H1 (cell line): Measurements from ENCODE around the gene PRDM5. TPM values are rescaled to one million over a fixed set of nuclear protein-coding genes. Genes with fewer than 3 reads are reported as not detected.
A peak's percentile ranks its signal among the peaks of the same experiment; 100 is the strongest.

Experiments used
- CTCF ChIA-PET: fragments of 300-600 bp; sonication (Branson Sonifier 250); formaldehyde crosslinking; loops from one replicate; lab custom pipeline; 2021; ENCODE audit not compliant: partially characterized antibody; lab: Charles Lee
- POLR2A ChIA-PET: fragments of 300-600 bp; sonication (Branson Sonifier 250); formaldehyde crosslinking; loops from one replicate; lab custom pipeline; 2021; ENCODE audit warnings: inconsistent platforms; ENCODE audit not compliant: partially characterized antibody; lab: Charles Lee
- DNase-seq, 2 experiments: peaks; one replicate each; pipeline versions ENCODE4 v3.0.0 to v3.0.0-alpha.2; 2010 to 2022; ENCODE audit warnings: low spot score in 2 of 2, low read depth in 1 of 2, mixed read lengths in 1 of 2
- FAIRE-seq: peaks from 2 replicates; lab custom pipeline; 2011; peaks lifted over from hg19 to GRCh38; lab: Jason Lieb, UNC
- H2AFZ ChIP-seq: 2 replicates; pipeline ENCODE4 v1.8.1; 2012; ENCODE audit warnings: low read length, inconsistent platforms
- H2AK5ac ChIP-seq: 2 replicates; pipeline ENCODE4 v1.6.1; 2013; ENCODE audit warnings: low read depth, low read length
- H2BK120ac ChIP-seq: replicated peaks from 2 replicates; pipeline ENCODE3; 2013; ENCODE audit warnings: low read depth, low read length, inconsistent platforms
- H2BK12ac ChIP-seq: 2 replicates; pipeline ENCODE4 v1.6.1; 2013; ENCODE audit warnings: low read depth, low read length
- H2BK15ac ChIP-seq: 2 replicates; pipeline ENCODE4 v1.6.1; 2013; ENCODE audit warnings: low read length
- H2BK20ac ChIP-seq: 2 replicates; pipeline ENCODE4 v1.6.1; 2013; ENCODE audit warnings: low read length
- H2BK5ac ChIP-seq: 2 replicates; pipeline ENCODE4 v1.6.1; 2013; ENCODE audit warnings: low read depth, low read length
- H3K14ac ChIP-seq: 2 replicates; pipeline ENCODE4 v1.6.1; 2013; ENCODE audit warnings: inconsistent platforms; ENCODE audit not compliant: insufficient read length
- H3K18ac ChIP-seq: 2 replicates; pipeline ENCODE4 v1.6.1; 2013; ENCODE audit warnings: low read length; ENCODE audit errors: extremely low read depth
- H3K23ac ChIP-seq: 2 replicates; pipeline ENCODE4 v1.6.1; 2013; ENCODE audit warnings: inconsistent platforms; ENCODE audit not compliant: insufficient read length
- H3K23me2 ChIP-seq: 2 replicates; pipeline ENCODE4 v1.6.1; 2013; ENCODE audit warnings: low read depth, low read length
- H3K27ac ChIP-seq: 2 replicates; pipeline ENCODE4 v1.6.1; 2011; ENCODE audit warnings: low read depth, low read length, inconsistent platforms
- H3K27me3 ChIP-seq, 4 experiments: replicated peaks in 1 of 4; 1 replicate in 1 of 4; 2 replicates in 3 of 4; pipeline versions ENCODE4 v1.6.1 to v1.8.1; 2011 to 2013; ENCODE audit warnings: low read length in 3 of 4, mild to moderate bottlenecking in 3 of 4, inconsistent platforms in 2 of 4, mixed read lengths in 2 of 4, moderate library complexity in 1 of 4; ENCODE audit not compliant: control insufficient read depth in 3 of 4, insufficient read depth in 3 of 4; ENCODE audit errors: extremely low read depth in 1 of 4
- H3K36me3 ChIP-seq, 4 experiments: 2 replicates each; pipeline versions ENCODE4 v1.6.1 to v1.8.1; 2011 to 2013; ENCODE audit warnings: mild to moderate bottlenecking in 4 of 4, low read length in 3 of 4, moderate library complexity in 2 of 4, control low read depth in 1 of 4, inconsistent platforms in 1 of 4; ENCODE audit not compliant: insufficient read depth in 4 of 4, control insufficient read depth in 2 of 4
- H3K4ac ChIP-seq: replicated peaks from 2 replicates; pipeline ENCODE3; 2013; ENCODE audit warnings: low read length, low read depth, mixed read lengths, inconsistent platforms; ENCODE audit not compliant: insufficient read length
- H3K4me1 ChIP-seq, 4 experiments: replicated peaks in 1 of 4; 1 replicate in 1 of 4; 2 replicates in 3 of 4; pipeline versions ENCODE4 v1.6.1 to v1.8.1; 2011 to 2013; ENCODE audit warnings: low read length in 3 of 4, inconsistent platforms in 2 of 4, mixed read lengths in 1 of 4; ENCODE audit not compliant: insufficient read depth in 4 of 4, control insufficient read depth in 3 of 4
- H3K4me2 ChIP-seq, 2 experiments: 2 replicates each; pipeline versions ENCODE4 v1.6.1 to v1.8.1; 2011 to 2013; ENCODE audit warnings: low read depth in 2 of 2, low read length in 2 of 2, control low read depth in 1 of 2, inconsistent platforms in 1 of 2, mild to moderate bottlenecking in 1 of 2; ENCODE audit not compliant: insufficient read depth in 1 of 2
- H3K4me3 ChIP-seq, 4 experiments: fragments of 200-600, 300-600 bp in 1 of 4; sonication (generic), shearing (Covaris generic), sonication (Bioruptor Twin) in 1 of 4; 2 replicates each; pipeline versions ENCODE4 v1.5.1 to v1.8.1; 2011 to 2016; ENCODE audit warnings: low read length in 4 of 4, low read depth in 3 of 4, control low read depth in 2 of 4, inconsistent platforms in 2 of 4, mild to moderate bottlenecking in 2 of 4, mixed read lengths in 1 of 4, moderate library complexity in 1 of 4; ENCODE audit not compliant: insufficient read depth in 2 of 4; ENCODE audit errors: extremely low read depth in 1 of 4
- H3K56ac ChIP-seq: replicated peaks from 2 replicates; pipeline ENCODE3; 2013; ENCODE audit warnings: low read depth, mild to moderate bottlenecking, mixed read lengths, low read length, inconsistent platforms; ENCODE audit not compliant: insufficient read length
- H3K79me1 ChIP-seq: 2 replicates; pipeline ENCODE4 v1.6.1; 2013; ENCODE audit warnings: low read depth, low read length, control low read depth
- H3K79me2 ChIP-seq, 2 experiments: 2 replicates each; pipeline versions ENCODE4 v1.6.1 to v1.8.1; 2012 to 2013; ENCODE audit warnings: low read length in 2 of 2, mild to moderate bottlenecking in 2 of 2, inconsistent platforms in 1 of 2; ENCODE audit not compliant: insufficient read depth in 2 of 2, control insufficient read depth in 1 of 2
- H3K9ac ChIP-seq, 4 experiments: replicated peaks in 1 of 4; 1 replicate in 1 of 4; 2 replicates in 3 of 4; pipeline versions ENCODE4 v1.6.1 to v1.8.1; 2011 to 2013; ENCODE audit warnings: low read depth in 3 of 4, low read length in 3 of 4, control low read depth in 2 of 4, mild to moderate bottlenecking in 2 of 4, moderate library complexity in 2 of 4, inconsistent platforms in 1 of 4; ENCODE audit errors: extremely low read depth in 1 of 4
- H3K9me3 ChIP-seq, 2 experiments: 2 replicates each; pipeline versions ENCODE4 v1.6.1 to v1.8.1; 2012 to 2013; ENCODE audit warnings: mild to moderate bottlenecking in 2 of 2, moderate library complexity in 2 of 2, control low read depth in 1 of 2, inconsistent platforms in 1 of 2, low read depth in 1 of 2, low read length in 1 of 2, mixed read lengths in 1 of 2; ENCODE audit not compliant: insufficient read depth in 2 of 2
- H4K20me1 ChIP-seq, 2 experiments: replicated peaks in 1 of 2; 2 replicates each; pipeline versions ENCODE3 to v1.8.1; 2011 to 2013; ENCODE audit warnings: inconsistent platforms in 2 of 2, low read length in 2 of 2, mild to moderate bottlenecking in 1 of 2; ENCODE audit not compliant: insufficient read depth in 2 of 2, control insufficient read depth in 1 of 2
- H4K5ac ChIP-seq: 2 replicates; pipeline ENCODE4 v1.6.1; 2013; ENCODE audit warnings: low read length, low read depth, mixed read lengths, inconsistent platforms; ENCODE audit not compliant: insufficient read length
- H4K8ac ChIP-seq: 2 replicates; pipeline ENCODE4 v1.8.0; 2013; ENCODE audit warnings: mild to moderate bottlenecking, moderate library complexity, low read length, inconsistent platforms; ENCODE audit not compliant: insufficient read depth; ENCODE audit errors: extremely low read depth
- H4K91ac ChIP-seq: replicated peaks from 2 replicates; pipeline ENCODE3; 2013; ENCODE audit warnings: low read length, mixed read lengths, inconsistent platforms; ENCODE audit not compliant: insufficient read length
- ATF3 ChIP-seq: IDR thresholded peaks from 2 replicates; pipeline ENCODE4 v1.6.1; 2011; ENCODE audit warnings: low read depth, mild to moderate bottlenecking, low read length; ENCODE audit not compliant: insufficient read depth
- CTBP2 ChIP-seq: IDR thresholded peaks from 2 replicates; pipeline ENCODE4 v1.7.0; 2011; ENCODE audit warnings: borderline replicate concordance, mild to moderate bottlenecking, moderate library complexity, mixed read lengths, low read length; ENCODE audit not compliant: insufficient read depth, insufficient read length
- CTCF ChIP-seq, 3 experiments: IDR thresholded peaks; 1 replicate in 2 of 3; 2 replicates in 1 of 3; pipeline versions ENCODE4 v1.5.1 to v1.6.1; 2011; ENCODE audit warnings: low read length in 3 of 3, mild to moderate bottlenecking in 3 of 3, inconsistent platforms in 2 of 3, low read depth in 1 of 3, moderate library complexity in 1 of 3; ENCODE audit not compliant: insufficient read depth in 1 of 3; ENCODE audit errors: control extremely low read depth in 1 of 3
- EGR1 ChIP-seq: IDR thresholded peaks from 2 replicates; pipeline ENCODE4 v1.6.1; 2011; ENCODE audit warnings: low read depth, low read length, borderline replicate concordance
- HDAC6 ChIP-seq: IDR thresholded peaks from one replicate; pipeline ENCODE4 v1.7.1; 2012; ENCODE audit warnings: low read depth, mild to moderate bottlenecking, inconsistent platforms, low read length, moderate library complexity
- KDM1A ChIP-seq: fragments of 200-600, 300-600 bp; sonication (generic); IDR thresholded peaks from 2 replicates; pipeline ENCODE4 v1.7.1; 2016; ENCODE audit warnings: mild to moderate bottlenecking, low read length, borderline replicate concordance
- RAD21 ChIP-seq, 2 experiments: IDR thresholded peaks in 1 of 2; conservative IDR thresholded peaks in 1 of 2; 2 replicates each; pipeline ENCODE4 v1.6.1; 2011; ENCODE audit warnings: low read depth in 2 of 2, low read length in 2 of 2, improper control_type of control experiment in 1 of 2, inconsistent platforms in 1 of 2, mild to moderate bottlenecking in 1 of 2, moderate library complexity in 1 of 2
- RFX5 ChIP-seq: IDR thresholded peaks from 2 replicates; pipeline ENCODE4 v1.6.1; 2011; ENCODE audit warnings: low read depth, low read length, improper control_type of control experiment, borderline replicate concordance
- TAF1 ChIP-seq: IDR thresholded peaks from 2 replicates; pipeline ENCODE4 v1.6.1; 2011; ENCODE audit warnings: mild to moderate bottlenecking, low read depth, low read length
- TAF7 ChIP-seq: optimal IDR thresholded peaks from 2 replicates; pipeline ENCODE3; 2011; ENCODE audit warnings: low read depth, mild to moderate bottlenecking, inconsistent platforms, low read length, moderate library complexity, borderline replicate concordance
- WGBS, 2 experiments: shearing (Covaris generic) in 1 of 2; methylation state at CpG; one replicate each; pipeline versions ENCODE4 v1.1.6 to v1.1.7; 2013 to 2015; ENCODE audit warnings: low lambda C conversion rate in 2 of 2, mixed read lengths in 2 of 2, inconsistent platforms in 1 of 2, low coverage in 1 of 2, missing lambda C conversion rate in 1 of 2; ENCODE audit not compliant: insufficient replicate concordance in 2 of 2, insufficient coverage in 1 of 2, insufficient read length in 1 of 2; ENCODE audit errors: extremely low coverage in 1 of 2, missing lambda C conversion rate in 1 of 2; 5-methylcytosine and 5-hydroxymethylcytosine counted together
- polyA plus RNA-seq, 7 experiments: library from polyadenylated mRNA; depleted of rRNA in 3 of 7; stranded (reverse) in 5 of 7; unstranded in 2 of 7; fragments of >200 nt in 5 of 7; fragments of 200-250 nt in 2 of 7; gene quantifications; 1 replicate in 5 of 7; 2 replicates in 1 of 7; 4 replicates in 1 of 7; pipeline versions ENCODE4 v1.2.1 to v1.2.3, GENCODE V29; 2011 to 2013; ENCODE audit warnings: missing spikeins in 2 of 7, mixed read lengths in 2 of 7
- total RNA-seq: library from RNA; stranded (reverse); fragmentation: NEBNext Ultra II Directional; extraction: Animal tissue kit (Norgen Biotek cat#: 25700); gene quantifications from 2 replicates; pipeline ENCODE4 v1.2.1, GENCODE V29; 2021

The PRDM5 gene
- total and polyA plus RNA-seq, 2 of the 8 experiments (the other 6 are each of a cell fraction or from before 2014, with no cell fraction given), result 8.2 to 23.4 TPM

DNA sequence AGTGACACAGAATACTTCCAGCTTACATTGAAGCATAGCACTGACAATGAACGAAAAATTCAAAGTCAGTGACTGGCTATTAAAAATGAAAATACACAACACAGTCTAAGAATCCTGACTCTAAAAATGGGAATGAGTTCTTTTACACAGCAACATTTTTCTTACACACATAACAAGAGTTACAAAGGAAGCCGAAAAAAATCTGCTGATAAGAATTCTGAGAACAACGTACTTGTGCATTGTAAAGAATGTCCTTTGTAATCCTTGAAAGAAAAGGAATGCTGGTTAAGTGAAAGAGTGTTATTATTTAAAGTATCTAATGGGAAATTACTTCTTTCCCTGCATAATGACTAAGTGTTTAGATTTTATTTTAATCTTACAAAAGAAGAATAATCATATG is 199.4 kb downstream of the PRDM5 start:
- Histone ChIP-seq H3K14ac (no peak overlapping the region), H2BK20ac (no peak overlapping the region), H4K8ac (no peak overlapping the region), H3K23me2 (no peaks in the 10 kb centered on the region), H3K27ac (no peak overlapping the region), H2AFZ (no peak overlapping the region), H3K4me1 (peaks cover 0 to 15% (median 7%) of the 10 kb centered on the region in 4 experiments; a peak in 3 of 7 replicates), H3K27me3 (no peaks in the 10 kb centered on the region), H2BK5ac (no peak overlapping the region), H3K18ac (0 out of 2 replicates have a peak overlapping the region, but pooled peaks have one; percentile 67), H3K4ac (no peak overlapping the region), H3K79me1 (no peaks in the 10 kb centered on the region), H2BK15ac (no peak overlapping the region), H2BK12ac (no peak overlapping the region), H4K91ac (no peak overlapping the region), H3K56ac (no peak overlapping the region), H3K9ac (no peak overlapping the region), H3K9me3 (no peaks in the 10 kb centered on the region), H4K5ac (peak overlapping the region; percentile 37), H3K23ac (no peak overlapping the region), H2BK120ac (no peak overlapping the region), H2AK5ac (no peak overlapping the region), H3K79me2 (no peaks in the 10 kb centered on the region), H4K20me1 (no peaks in the 10 kb centered on the region), H3K4me3 (no peak overlapping the region), H3K36me3 (no peaks in the 10 kb centered on the region), H3K4me2 (no peak overlapping the region)
- ChIA-PET POLR2A (interaction anchor here (0.6 kb wide), 1 partner anchor 134 kb away, joined by 3 read pairs; no protein-coding TSS in a partner anchor), CTCF (interaction anchor here (0.6 kb wide), 1 partner anchor 34 kb away, joined by 3 read pairs; no protein-coding TSS in a partner anchor)
- DNase-seq, result no peak
- WGBS, 2 experiments, result 78% methylated on average over 3 of the region's 3 CpGs; no CpG with 5 or more reads in 1 of the 2 experiments
- no peak for FAIRE-seq
- no peak for TF ChIP-seq RAD21 (IDR thresholded peaks at IDR 0.05 in 1 of 2, conservative IDR thresholded peaks at IDR 0.05 in 1 of 2; ENCODE audit: low read depth in 2 of 2, low read length in 2 of 2)
- no peak for TF ChIP-seq TAF1
- TF ChIP-seq EGR1, result no peak
- no peak for TF ChIP-seq RFX5
- no peak for TF ChIP-seq HDAC6
- no peak for TF ChIP-seq CTBP2
- TF ChIP-seq KDM1A, result no peak
- TF ChIP-seq TAF7, result no peak
- no peak for TF ChIP-seq CTCF (IDR thresholded peaks at IDR 0.05; ENCODE audit: control extremely low read depth in 1 of 3, insufficient read depth in 1 of 3, low read depth in 1 of 3, low read length in 3 of 3)
- no peak for TF ChIP-seq ATF3
